Germinal center (tissue), 1 donor: ENCODE results near the gene ZBTB47.

Source experiments
- DNase-seq: peaks from one replicate; pipeline ENCODE4 v3.0.0; 2012; ENCODE audit warnings: mixed read lengths, low spot score

Gene ZBTB47

DNA sequence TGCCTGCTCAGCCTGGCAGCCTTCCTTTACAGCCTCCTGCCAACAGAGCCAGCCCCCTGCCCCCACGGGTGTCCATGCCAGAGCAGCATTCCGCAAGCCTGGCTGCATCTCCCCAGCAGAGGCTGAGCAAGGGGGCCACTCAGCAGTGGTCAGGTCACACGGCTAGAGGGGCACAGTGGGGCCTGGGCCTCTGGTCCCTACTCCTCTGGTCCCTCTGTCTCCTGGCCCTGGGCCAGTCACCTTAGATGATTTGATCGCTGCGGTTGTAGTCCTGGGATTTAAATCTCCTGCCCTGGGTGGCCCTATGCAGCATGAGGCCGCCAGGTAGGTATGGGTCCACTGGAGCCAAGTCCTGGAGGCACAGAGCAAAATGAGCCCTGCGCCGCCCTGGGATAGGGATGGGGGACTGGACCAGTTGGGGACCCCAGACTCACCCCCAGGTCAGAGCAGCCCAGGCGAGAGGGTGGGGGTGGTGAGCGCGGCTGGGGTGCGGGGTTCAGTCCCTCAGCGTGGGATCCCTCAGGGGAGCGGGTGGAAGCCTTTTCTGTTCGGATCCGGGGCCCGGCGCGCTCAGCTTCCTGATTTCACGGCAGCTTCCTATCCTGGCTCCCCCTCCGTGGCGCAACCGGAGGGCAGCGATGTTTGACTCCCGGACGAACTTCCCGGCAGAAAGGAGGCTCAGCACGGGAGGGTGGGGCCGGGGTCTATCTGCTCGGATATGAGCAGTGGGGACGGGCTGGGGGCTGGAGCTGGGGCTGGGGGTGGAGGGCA is at the start of gene ZBTB47:
Gene ZBTB47 (plus strand): TSS at position 138 of the 771 bp plus-strand sequence. CDS start 4,659 bp downstream, outside the sequence.
- peak; percentile 30 for DNase-seq

DNA sequence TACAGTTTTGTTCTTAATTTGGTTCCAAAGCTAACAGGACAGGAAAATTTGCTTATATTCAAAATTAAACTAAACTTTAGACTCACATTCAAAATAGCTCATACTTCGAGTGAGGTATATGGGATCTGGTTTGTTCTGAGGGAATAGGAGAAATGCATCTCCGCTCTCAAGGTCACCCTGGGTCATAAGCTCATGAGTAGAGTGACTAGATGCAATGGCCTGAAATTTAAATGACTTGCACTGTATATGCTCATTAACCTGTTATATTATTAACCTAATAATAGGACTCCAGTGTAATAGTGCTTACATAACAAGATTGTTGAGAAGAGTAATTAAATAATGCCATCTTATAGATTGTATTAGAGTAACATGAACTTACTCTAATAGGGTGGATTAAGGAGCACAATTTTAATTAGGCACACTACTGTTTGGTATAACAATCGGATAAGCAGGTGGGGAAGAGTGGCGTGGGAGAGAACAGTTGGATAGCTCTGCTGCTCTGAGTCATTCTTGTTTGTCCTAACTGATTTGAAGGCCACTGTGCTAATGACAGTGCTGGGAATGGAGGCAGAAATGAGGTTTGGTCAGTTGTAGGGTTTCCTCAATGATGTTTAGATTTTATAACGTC is 47.8 kb upstream of the ZBTB47 start:
- no peak for DNase-seq

DNA sequence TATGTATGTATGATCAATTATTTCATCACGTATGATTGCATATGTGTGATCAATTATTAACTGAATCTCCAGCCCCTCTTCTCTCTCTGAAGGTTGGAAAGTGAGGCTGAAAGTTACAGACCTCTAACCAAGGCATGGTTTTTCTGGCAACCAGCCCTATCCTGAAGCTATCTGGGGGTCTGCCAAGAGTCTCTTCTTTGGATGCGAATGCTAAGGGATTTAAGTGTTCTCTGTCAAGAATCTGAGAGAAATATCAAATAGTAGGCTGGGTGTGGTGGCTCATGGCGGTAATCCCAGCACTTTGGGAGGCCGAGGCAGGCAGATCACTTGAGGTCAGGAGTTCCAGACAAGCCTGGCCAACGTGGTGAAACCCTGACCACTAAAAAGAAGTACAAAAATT is 44.9 kb upstream of the ZBTB47 start:
- no peak for DNase-seq

DNA sequence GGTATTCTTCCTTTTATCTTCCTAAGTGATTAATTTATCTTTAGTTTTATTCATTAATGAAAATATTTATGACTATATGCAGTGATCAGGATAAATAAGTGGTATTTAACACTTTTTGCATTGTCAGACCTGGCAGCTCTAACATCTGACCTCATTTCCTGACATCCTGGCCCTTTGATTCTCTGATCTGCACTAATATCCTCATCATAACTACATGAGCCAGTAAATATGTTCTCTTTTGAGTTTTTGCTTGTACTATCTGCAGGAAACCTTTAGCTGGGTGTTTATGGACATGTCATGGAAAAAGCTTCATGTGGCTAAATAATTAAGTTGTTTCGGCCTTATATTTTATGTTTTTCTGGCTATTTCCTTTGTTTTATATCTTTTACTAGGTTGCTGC is 42.5 kb upstream of the ZBTB47 start:
- DNase-seq: no peak

DNA sequence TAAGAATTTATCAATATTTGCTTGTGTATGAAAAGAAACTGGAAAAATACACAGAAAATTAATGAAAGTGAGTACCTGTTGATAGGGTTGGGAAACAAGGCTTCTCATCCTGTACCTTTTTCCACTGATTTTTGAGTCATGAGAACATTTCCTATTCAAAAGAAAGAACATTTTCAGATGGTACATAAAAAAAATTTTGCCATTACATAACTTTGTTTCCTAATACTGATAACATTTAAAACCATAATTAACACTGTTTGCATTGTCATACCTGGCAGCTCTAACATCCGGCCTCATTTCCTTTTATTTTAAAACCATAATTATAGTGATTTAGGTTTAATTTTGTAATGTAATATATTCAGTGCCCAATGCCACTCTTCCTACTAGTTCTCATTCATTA is 41.3 kb upstream of the ZBTB47 start:
- peak; percentile 22 for DNase-seq

DNA sequence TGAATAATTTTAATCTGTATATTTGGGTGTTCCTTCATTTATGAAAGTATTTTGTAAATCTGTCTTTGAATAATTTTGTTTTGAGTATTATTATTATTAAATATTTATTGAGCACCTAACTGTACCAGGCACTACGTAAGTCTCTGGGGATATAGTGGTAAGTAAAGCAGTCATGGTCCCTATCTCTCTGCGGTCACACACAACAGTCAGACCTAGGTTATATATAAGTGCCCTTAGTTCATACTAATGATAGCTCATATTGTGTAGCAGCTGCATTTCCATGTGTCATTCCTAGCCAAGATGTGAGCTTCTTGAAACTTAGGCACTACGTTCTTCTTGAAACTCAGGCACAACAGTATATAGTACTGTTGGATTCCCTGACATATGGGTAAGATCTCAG is 40.6 kb upstream of the ZBTB47 start:
- DNase-seq: peak; percentile 57

DNA sequence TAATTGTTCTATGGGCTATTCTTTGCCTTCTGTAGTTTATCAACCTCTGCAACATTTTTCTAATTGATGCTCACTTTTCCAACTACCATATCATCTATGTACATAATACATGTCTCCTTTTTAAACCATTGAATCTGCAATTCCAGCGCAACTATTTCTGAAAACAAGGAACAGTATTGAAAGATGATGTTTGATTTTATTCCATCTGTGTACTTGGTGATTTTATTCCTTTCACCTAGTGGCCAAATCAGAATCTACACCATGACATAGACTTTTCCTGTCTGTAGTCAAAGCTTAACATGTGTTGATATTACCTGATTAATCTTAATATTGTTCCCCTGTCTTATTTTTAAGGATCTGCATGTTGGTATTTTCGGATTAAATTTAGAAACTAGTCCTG is 40.0 kb upstream of the ZBTB47 start:
- no peak for DNase-seq

DNA sequence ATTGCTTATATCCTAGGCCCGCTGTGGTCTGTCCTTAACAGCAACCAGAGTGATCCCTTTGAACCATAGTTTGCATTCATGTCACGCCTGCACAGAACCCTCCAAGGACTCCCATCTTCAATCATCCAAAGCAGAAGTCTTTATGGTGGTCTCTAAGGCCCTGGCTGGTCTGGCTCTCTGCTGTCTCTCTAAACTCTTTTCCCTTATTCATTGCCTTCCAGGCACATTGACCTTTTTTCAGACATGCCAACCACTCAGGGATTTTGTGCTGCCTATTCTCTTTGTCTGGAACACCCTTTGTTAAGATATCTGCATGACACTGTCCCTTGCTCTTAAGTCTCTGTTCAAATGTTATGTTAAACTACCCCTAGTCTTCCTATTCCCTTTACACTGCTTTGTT is 21.9 kb upstream of the ZBTB47 start:
- no peak for DNase-seq

DNA sequence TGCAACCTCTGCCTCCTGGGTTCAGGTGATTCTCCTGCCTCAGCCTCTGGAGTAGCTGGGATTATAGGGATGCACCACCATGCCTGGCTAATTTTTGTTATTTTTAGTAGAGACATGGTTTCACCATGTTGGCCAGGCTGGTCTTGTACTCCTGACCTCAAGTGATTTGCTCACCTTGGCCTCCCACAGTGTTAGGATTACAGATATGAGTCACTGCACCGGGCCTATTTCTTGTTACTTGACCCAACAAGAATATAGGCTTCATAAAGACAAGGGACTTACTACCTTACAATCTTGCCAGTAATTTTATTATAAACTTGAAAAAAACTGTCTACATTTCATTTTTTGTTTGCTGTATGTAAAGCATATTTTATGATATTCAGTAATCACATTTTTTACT is 21.4 kb upstream of the ZBTB47 start:
- DNase-seq: no peak

DNA sequence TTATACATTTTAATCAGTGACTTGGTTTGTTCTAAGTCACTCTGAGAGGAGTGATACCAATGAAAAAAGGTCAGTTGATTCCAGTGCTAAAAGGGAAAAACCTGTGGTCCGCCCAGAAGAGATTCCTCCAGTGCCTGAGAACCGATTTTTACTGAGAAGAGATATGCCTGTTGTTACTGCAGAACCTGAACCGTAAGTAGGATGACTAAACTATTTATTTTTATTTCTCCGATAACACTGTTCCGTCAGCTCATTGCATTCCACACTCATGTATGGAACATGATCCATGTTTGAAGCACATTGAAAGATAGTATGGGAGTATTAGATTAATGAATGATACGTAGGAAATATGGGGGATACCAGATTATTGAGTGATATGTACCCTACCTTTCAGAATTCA is 20.0 kb upstream of the ZBTB47 start:
- DNase-seq: no peak

DNA sequence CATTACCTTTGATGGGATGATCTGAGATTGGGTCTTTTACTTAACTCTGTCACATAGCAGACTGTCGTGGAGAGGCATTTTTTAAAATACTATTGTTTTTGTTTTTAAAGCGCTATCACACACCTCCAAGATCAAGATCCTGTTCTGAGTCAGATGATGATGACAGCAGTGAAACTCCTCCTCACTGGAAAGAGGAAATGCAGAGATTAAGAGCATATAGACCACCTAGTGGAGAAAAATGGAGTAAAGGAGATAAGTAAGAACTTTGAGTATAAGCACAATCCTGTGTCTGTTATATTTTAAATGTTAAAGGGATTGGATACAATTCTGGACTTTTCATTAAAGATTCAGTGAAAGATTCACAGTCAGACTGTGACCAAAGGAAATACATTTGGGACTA is 18.4 kb upstream of the ZBTB47 start:
- no peak for DNase-seq

DNA sequence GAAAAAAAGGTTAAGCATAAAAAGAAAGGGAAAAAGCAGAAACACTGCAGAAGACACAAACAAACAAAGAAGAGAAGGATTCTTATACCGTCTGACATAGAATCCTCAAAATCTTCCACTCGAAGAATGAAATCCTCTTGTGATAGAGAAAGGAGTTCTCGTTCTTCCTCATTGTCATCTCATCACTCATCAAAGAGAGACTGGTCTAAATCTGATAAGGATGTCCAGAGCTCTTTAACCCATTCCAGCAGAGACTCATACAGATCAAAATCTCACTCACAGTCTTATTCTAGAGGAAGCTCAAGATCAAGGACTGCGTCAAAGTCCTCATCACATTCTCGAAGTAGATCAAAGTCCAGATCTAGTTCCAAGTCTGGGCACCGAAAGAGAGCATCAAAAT is 16.5 kb upstream of the ZBTB47 start:
- no peak for DNase-seq

DNA sequence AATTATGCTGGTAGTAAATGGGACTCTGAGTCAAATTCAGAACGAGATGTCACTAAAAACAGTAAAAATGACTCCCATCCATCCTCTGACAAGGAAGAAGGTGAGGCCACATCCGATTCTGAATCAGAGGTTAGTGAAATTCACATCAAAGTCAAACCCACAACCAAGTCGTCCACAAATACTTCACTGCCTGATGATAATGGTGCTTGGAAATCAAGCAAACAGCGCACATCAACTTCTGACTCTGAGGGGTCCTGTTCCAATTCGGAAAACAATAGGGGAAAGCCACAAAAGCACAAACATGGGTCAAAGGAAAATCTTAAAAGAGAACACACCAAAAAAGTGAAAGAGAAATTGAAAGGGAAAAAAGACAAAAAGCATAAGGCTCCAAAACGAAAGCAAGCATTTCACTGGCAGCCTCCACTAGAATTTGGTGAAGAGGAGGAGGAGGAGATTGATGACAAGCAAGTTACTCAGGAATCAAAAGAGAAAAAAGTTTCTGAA is 15.1 kb upstream of the ZBTB47 start:
- DNase-seq: no peak

DNA sequence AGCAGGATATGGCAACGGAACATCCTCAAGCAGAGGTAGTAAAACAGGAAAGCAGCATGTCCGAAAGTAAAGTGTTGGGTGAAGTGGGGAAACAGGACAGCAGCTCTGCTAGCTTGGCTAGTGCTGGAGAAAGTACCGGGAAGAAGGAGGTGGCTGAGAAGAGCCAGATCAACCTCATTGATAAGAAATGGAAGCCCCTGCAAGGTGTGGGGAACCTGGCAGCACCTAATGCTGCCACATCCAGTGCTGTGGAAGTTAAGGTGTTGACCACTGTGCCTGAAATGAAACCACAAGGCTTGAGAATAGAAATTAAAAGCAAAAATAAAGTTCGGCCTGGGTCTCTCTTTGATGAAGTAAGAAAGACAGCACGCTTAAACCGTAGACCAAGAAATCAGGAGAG is 14.3 kb upstream of the ZBTB47 start:
- no peak for DNase-seq

DNA sequence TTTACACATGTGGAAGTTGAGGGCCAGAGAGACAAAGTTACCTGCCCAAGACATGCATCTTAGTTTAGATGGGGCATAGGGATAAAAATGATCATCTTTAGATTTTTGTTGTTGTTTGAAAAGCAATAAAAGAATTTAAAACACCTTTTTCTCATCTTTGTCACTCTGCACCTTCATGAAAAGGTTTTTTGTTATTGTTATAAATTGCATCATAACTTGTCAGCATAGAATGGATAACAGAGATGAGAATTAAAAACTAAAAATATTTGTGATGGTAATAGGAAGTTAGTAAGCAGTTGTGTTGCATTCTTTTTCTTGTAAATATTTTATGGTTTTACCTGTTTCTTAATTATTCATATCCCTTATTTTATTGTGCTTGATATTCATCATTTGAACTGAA is 13.4 kb upstream of the ZBTB47 start:
- DNase-seq: no peak

DNA sequence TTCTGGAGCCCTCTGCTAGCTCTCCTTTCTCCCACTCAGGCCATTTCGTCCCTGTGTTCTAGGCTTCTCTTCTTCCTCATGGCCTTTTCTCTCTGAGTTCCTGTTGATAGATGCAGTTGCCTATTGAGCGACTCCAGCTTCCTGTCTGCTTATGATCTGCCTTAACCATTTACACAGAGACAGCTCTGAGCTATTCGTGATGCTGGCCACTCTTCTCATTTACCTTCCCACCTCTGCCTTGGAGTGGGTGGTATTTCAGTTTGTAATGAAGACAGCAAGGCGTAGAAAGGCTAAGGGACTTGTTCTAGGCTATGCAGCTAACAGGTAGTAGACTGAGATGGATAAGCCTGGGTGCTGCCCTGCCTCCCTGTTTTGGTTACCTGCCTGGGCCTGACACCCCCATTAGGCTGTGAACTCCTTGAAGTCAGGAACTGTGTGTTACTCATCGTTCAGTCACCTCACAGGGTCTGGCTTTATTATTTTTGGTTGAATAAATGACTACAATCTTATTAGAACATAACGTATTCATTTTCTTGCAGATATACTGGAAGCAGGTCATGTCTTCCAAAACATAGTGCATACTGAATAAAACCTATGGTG is 12.6 kb upstream of the ZBTB47 start:
- no peak for DNase-seq

DNA sequence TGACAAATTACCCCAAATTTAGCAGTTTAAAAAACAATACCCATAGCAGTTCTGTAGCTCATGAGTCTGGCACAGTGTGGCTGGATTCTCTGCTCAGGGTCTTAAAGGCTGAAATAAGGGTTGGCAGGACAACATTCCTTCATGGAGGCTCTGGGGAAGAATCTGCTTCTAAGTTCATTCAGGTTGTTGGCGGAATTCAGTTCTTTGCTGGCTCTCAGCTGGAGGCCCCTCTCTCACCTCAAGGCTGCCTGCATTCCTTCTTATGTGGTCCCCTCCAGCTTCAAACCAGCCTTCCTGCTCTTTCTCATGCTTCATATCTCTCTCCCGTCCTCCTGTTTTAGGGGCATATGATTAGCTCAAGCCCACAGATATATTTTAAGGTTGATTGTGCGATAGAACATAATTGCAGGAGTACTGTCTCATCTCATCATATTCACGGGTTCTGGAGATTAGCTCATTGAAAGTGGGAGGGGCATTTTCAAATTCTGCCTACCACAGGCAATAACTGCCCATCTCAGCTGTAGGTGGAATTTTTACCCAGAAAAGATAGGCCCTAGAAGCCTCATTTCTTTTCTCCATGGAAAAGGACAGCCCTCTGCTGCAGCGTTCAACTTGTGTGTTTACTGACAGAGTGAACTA is 5.6 kb upstream of the ZBTB47 start:
- DNase-seq: no peak

DNA sequence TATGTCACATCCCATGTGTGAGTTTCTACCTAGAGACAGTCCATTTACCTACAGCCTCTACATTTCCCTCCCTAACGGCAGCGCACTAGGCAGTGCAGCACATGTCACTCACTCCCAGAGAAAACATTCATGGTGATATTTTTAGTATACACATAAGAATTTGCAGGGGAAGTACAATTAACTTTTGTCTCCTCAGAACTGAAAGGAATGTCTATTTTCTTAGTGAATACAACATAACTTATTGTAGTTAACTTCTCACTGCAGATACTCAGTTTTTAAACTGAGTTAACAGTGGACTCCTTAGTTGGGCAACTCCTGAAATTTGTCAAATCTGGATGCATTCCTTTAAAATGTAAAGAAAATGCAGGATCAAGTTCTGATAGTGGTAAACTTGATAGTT is 4.5 kb upstream of the ZBTB47 start:
- DNase-seq: no peak

DNA sequence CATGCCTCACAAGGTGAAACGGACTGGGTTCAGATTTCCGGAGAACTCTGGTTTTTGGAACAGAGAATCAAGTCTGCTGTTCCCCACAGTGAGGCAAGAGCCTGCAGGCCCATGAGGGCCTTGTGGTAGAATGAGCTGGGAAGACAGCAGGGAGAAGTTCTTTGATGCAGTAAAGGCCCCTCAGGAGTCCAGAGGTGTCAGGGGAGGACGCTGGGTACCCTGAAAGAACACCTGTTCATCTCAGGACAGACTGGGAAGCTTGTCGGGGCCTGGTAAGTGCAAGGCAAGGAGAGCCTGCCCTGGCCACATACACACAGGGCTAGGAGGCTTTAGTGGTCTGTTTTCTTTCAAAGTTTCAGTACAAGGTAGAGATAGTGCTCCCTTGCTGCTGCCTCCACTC is 3.7 kb upstream of the ZBTB47 start:
- DNase-seq: no peak

DNA sequence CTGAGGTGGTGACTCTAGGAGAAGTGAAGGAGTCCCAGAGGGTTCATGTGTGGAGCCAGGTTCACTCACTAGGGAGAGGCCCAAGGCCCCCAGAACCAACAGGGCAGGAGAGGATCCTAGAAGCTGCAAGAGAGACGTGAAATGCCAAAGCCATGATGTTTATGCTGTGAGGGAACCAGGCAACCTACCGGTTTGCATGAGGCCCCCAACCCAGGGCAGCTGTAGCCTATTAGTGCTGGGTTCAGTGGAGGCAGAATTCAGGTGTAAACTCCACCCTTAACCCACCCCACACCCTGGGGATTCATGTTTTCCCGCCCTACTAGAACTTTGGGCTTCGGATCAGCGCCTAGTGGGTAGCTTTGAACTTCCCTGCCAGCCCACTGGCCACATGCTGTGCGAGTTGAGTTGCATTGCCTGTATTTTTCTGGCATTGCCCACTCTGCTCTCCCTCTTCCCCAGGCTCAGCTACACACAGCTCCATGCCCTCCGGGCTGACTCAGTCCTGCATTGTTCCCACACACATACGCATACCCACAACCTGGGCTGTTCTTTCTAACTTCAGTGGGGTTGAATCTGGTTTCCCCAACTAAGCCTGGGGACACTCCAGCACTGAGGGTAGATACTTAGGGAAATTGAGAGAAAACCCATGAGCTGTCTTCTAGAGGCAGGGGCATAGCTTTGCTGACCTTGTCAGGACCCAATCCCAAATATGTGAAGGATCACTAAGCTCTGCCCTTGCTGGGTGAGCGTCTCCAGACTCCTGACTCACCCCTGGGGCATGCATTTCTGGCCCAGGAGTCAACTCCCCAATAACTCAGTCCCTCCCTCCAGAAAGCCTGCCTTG is 2.0 kb upstream of the ZBTB47 start:
- DNase-seq: no peak

DNA sequence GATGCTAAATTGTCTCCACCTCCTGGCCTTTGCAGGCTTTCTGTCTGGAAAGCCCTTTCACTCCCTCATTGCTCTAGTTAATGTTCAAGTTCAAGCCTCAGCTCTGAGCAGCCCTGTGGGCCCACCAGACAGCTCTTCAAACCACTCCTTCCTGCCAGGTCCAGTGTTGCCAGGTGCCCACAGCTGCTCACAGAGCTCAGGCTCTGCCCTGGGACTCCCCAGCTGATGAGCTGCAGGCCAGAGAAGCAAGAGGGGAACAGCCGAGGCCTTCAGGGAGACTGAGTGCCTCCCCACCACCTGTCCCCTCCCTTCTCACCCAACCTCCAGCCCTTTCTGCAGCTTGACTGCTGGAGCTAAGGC is 1.3 kb upstream of the ZBTB47 start:
- DNase-seq: no peak
